H1 (cell line): ENCODE data around the gene CTPS2.

Experiments used
- POLR2A ChIP-seq, 2 experiments: IDR thresholded peaks; 1 replicate in 1 of 2; 2 replicates in 1 of 2; pipeline ENCODE4 v1.6.1; 2011; ENCODE audit warnings: low read depth in 2 of 2, low read length in 2 of 2, mild to moderate bottlenecking in 2 of 2; ENCODE audit errors: control extremely low read depth in 1 of 2
- TF ChIP-seq, protein P1 (sequence below): IDR thresholded peaks from 2 replicates; pipeline ENCODE4 v1.6.1; 2012; ENCODE audit warnings: inconsistent platforms

DNA sequence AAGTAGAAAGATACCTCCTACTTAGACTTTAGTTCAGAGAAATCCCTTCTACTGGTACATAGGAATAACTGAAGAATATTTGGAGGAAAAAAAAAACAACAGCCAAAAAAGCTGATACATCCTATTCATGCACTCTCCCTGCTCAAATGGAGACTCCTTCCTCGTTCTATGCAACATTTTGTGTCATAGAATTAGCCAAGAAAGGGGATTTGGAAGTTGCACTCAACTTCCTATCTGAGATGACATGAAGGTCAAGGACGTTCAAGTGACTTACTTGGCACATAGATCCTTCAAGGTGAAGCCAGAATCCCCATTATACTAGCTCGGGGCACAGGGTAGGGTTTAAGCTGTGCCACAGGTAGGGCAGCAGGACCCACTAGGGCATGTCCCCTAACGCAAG lies 118.7 kb downstream of the CTPS2 start:
- no peak for TF ChIP-seq POLR2A (IDR thresholded peaks at IDR 0.05; ENCODE audit: control extremely low read depth in 1 of 2, low read depth in 2 of 2, low read length in 2 of 2)
- TF ChIP-seq, protein P1, sequence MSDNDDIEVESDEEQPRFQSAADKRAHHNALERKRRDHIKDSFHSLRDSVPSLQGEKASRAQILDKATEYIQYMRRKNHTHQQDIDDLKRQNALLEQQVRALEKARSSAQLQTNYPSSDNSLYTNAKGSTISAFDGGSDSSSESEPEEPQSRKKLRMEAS: no peak
